Measurements from ENCODE around the gene MICAL2.
A peak's percentile ranks its signal among the peaks of the same experiment; 100 is the strongest.

Gene MICAL2

DNA sequence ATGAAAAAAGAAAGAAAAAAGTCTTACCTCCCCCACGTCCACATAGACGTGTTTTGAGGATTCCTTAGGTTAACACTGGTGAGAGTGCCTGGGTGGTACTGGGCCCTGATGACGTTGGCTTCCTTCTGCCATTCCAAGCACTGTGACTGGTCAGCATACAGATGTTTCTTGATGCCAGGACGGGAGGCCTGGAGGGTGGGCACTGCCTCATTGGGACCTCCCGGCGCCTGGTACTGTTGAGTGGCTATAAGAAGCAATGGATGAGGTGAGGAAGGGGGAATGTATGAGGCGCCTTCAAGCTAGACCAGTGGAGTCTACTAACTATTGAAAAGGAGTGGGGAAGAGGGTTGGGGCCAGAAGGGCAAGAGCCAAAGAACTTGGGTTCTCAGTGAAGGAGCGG, 45.3 kb downstream of the MICAL2 start:
- POLR2A ChIA-PET (ENCODE audit: low non-redundant PET): no interaction called here
- TF ChIP-seq, protein P1, sequence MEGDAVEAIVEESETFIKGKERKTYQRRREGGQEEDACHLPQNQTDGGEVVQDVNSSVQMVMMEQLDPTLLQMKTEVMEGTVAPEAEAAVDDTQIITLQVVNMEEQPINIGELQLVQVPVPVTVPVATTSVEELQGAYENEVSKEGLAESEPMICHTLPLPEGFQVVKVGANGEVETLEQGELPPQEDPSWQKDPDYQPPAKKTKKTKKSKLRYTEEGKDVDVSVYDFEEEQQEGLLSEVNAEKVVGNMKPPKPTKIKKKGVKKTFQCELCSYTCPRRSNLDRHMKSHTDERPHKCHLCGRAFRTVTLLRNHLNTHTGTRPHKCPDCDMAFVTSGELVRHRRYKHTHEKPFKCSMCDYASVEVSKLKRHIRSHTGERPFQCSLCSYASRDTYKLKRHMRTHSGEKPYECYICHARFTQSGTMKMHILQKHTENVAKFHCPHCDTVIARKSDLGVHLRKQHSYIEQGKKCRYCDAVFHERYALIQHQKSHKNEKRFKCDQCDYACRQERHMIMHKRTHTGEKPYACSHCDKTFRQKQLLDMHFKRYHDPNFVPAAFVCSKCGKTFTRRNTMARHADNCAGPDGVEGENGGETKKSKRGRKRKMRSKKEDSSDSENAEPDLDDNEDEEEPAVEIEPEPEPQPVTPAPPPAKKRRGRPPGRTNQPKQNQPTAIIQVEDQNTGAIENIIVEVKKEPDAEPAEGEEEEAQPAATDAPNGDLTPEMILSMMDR (conservative IDR thresholded peaks at IDR 0.05; ENCODE audit: low read depth): no peak
- H3K27ac ChIP-seq: peak overlapping the region; percentile 43
- CTCF ChIA-PET: no interaction called here
- DNase-seq (ENCODE audit: low spot score): no peak

DNA sequence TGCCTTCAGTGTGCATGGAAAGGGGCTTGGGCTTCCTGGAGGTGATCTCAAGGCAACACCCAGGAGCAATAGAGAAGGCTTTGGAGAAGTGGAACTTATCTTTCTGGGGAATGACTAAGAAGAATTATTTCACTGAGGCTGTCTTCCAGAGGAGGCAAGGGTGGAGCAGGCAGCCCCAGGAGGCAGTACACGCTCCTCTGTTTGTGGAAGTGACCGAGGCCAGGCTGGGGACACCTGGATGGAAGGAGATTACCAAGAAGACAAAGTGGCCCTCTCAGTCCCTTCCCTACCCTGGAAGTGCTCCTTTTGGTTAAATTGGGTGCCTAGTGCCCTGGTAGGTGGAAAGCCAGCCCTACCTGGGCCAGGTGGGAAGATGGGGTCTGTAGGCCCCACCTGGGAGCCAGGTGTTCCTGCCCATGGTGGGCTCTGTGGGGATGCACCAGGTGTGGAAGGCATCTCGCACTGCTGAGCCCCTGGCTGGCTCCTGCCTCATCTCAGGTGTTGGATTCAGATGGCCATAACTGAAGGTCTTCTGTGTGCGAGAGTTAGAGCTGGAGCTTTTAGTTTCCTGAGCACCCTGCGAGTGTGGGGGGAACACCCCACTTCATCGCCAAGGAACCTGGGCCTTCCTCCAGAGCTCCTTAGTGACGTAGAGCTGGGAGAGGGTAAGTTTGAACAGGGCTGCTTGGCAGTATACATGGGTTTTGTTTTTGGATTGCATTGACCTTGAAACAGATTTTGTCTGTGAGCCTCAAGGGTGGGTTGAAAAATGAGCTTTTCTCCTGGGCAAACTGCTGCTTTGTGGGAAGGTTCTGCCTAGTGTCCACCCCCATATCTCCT, 46.1 kb downstream of the MICAL2 start:
- peak overlapping the region; percentile 43 for H3K27ac ChIP-seq
- TF ChIP-seq, protein P1 (conservative IDR thresholded peaks at IDR 0.05; ENCODE audit: low read depth): no peak
- POLR2A ChIA-PET (ENCODE audit: low non-redundant PET): no interaction called here
- no peak for DNase-seq (ENCODE audit: low spot score)
- CTCF ChIA-PET: interaction anchor here (0.6 kb wide), 1 partner anchor 8 kb away, joined by 4 read pairs; no protein-coding TSS in a partner anchor

DNA sequence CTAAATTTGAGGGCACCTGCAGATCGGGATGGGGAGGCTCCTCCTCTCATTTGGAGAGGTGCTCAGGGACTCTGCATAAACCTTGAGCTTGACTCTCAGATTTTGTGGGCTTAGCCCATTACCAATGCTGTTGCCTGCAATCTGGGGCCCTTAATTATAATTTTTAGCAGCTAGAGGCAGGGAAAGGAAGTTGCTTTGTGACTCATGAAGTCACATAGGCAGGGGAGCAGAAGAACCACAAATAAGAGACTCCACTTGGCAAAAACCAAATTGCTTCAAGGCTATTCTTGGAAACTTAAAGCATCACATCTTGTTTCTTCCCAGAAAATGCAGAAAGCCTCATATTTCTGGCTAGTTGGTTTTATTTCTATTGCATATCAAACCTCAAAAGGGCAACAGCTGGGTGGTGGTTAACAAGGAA, 46.9 kb downstream of the MICAL2 start:
- ChIA-PET CTCF (interaction anchor here (0.6 kb wide), 1 partner anchor 9 kb away, joined by 4 read pairs; no protein-coding TSS in a partner anchor), POLR2A (ENCODE audit: low non-redundant PET) (no interaction called here)
- H3K27ac ChIP-seq: peak overlapping the region; percentile 43; the same call in 1 of the 2 replicates
- no peak for DNase-seq (ENCODE audit: low spot score)
- TF ChIP-seq, protein P1 (conservative IDR thresholded peaks at IDR 0.05; ENCODE audit: low read depth): no peak

DNA sequence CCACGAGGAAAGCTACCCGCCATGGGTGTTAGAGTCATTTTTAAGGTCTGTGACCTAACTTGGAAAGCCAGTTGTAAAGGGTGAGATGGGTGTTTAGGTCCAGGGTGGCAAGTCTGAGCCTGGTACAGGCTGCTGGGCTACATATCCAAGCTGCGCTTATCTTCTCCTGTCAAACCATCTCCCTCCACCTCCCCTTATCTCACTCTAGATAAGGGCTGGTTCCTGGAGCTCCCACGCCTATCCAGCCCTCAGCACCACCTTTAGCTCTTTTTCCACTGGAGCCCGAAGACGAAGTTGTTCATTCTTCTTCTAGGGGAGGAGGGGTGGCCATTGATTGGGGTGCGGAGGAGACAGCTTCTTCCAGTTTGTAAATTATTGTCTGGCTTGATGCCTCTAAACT, 48.5 kb downstream of the MICAL2 start:
- TF ChIP-seq, protein P1 (conservative IDR thresholded peaks at IDR 0.05; ENCODE audit: low read depth): no peak
- CTCF ChIA-PET: interaction anchor here (0.6 kb wide), 1 partner anchor 61 kb away, joined by 3 read pairs; no protein-coding TSS in a partner anchor
- POLR2A ChIA-PET (ENCODE audit: low non-redundant PET): no interaction called here
- peak overlapping the region; percentile 52; the same call in 1 of the 2 replicates for H3K27ac ChIP-seq
- no peak for DNase-seq (ENCODE audit: low spot score)

DNA sequence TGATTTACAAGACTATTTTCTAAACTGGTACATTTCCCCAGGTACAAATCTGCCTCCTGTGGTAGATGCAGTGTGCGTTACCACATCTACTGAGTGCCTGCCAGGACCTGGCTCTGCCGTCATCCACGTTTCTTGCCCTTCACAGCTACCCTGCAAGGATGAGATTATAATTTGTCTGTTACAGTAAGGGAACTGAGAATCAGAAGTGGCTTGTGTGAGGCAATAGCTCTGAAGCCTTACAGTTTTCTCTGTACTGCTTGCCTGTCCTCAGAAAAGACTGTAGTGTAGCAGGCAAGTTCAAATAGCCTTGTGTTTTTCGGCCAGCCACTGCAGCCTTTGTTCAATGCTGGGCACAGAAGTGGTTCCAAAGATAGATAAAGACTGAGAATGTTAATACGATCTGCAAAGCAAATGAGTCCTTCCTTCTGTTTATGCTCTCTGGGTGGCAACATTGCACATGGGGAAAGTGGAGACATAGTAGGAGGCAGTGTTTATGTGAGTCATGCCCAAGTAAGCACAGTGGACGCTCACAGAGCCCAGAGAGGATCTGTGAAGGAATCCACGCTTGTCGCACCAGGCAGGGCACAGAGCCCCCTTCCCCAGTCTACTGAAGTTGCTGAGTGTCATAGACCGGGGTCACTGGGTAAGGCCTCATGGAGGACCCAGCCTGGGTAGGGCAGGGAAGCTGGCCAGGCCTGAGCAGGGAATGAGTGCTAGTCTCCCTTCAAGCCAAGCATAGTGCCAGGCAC, 49.1 kb downstream of the MICAL2 start:
- TF ChIP-seq, protein P1 (conservative IDR thresholded peaks at IDR 0.05; ENCODE audit: low read depth): no peak
- DNase-seq (ENCODE audit: low spot score): no peak
- CTCF ChIA-PET: no interaction called here
- POLR2A ChIA-PET (ENCODE audit: low non-redundant PET): no interaction called here
- peak overlapping the region; percentile 52 for H3K27ac ChIP-seq

DNA sequence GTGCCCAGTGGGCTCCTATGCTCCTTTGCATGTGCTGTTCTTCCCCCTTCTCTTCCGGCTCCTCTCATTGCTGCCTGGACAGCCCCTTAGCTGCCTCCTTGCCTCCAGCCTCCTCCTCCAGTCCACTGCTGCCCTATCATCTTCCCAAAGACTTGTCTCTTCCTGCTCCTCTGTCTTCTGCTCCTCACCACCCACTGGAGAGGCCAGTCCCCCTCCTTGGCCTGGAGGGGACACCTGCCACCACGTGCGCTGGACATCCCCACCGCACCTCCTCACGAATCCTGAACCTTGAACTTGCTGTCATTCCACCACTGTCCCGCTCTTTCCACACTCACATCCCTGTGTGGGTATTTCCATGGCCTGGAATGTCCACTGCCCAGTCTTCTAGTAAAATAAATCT, 49.8 kb downstream of the MICAL2 start:
- DNase-seq (ENCODE audit: low spot score): no peak
- TF ChIP-seq, protein P1 (conservative IDR thresholded peaks at IDR 0.05; ENCODE audit: low read depth): no peak
- CTCF ChIA-PET: interaction anchor here (0.6 to 0.7 kb wide), 2 partner anchors 35 to 38 kb away, joined by 3 read pairs; no protein-coding TSS in a partner anchor
- POLR2A ChIA-PET (ENCODE audit: low non-redundant PET): no interaction called here
- peak overlapping the region; percentile 52 for H3K27ac ChIP-seq
